WTC11 (cell line): ENCODE data around the gene ATMIN. TPM values are rescaled to one million over a fixed set of nuclear protein-coding genes. Genes with fewer than 3 reads are reported as not detected.

Source experiments
- ATAC-seq: fragments of 200-7000 bp; cut with Tn5 transposase; 2 replicates; pipeline ENCODE4 v1.10.0; 2021; ENCODE audit warnings: mild to moderate bottlenecking, moderate library complexity
- CTCF ChIA-PET: fragments of 300-600 bp; sonication (Branson Sonifier 250); formaldehyde crosslinking; loops from one replicate; lab custom pipeline; 2021; ENCODE audit warnings: antibody characterized with exemption; lab: Charles Lee
- POLR2A ChIA-PET: fragments of 350-600 bp; sonication (Branson Sonifier 250); formaldehyde crosslinking; loops from one replicate; lab custom pipeline; 2021; ENCODE audit warnings: antibody characterized with exemption; lab: Charles Lee
- DNase-seq: peaks from one replicate; pipeline ENCODE4 v3.0.0; 2021; ENCODE audit warnings: low spot score
- H3K27ac Mint-ChIP-seq: 2 replicates; pipeline ENCODE4 v1.8.0; 2021; ENCODE audit warnings: mixed read lengths
- H3K27me3 Mint-ChIP-seq: 2 replicates; pipeline ENCODE4 v1.8.0; 2021; ENCODE audit warnings: low read depth, mild to moderate bottlenecking, moderate library complexity, mixed read lengths
- H3K36me3 Mint-ChIP-seq: 2 replicates; pipeline ENCODE4 v1.8.0; 2021; ENCODE audit warnings: mixed read lengths
- H3K4me1 Mint-ChIP-seq: 2 replicates; pipeline ENCODE4 v1.8.0; 2022; ENCODE audit warnings: mixed read lengths
- H3K4me3 Mint-ChIP-seq: 2 replicates; pipeline ENCODE4 v1.8.0; 2021; ENCODE audit warnings: mild to moderate bottlenecking, moderate library complexity, mixed read lengths
- H3K9me3 Mint-ChIP-seq: 2 replicates; pipeline ENCODE4 v1.8.0; 2021; ENCODE audit warnings: mixed read lengths
- CREB1 ChIP-seq: sonication (generic); formaldehyde crosslinking; IDR thresholded peaks from 2 replicates; pipeline ENCODE4 v1.8.0; 2023; ENCODE audit warnings: mild to moderate bottlenecking, missing genetic modification reagents
- ESRRA ChIP-seq: sonication (generic); formaldehyde crosslinking; IDR thresholded peaks from 2 replicates; pipeline ENCODE4 v1.8.1; 2022; ENCODE audit warnings: mild to moderate bottlenecking, missing genetic modification reagents, borderline replicate concordance
- ETV6 ChIP-seq: sonication (generic); formaldehyde crosslinking; IDR thresholded peaks from 2 replicates; pipeline ENCODE4 v1.8.1; 2022; ENCODE audit warnings: mild to moderate bottlenecking, missing genetic modification reagents
- FOXJ3 ChIP-seq: sonication (generic); formaldehyde crosslinking; IDR thresholded peaks from 2 replicates; pipeline ENCODE4 v1.9.0; 2021; ENCODE audit warnings: missing genetic modification reagents, mild to moderate bottlenecking, borderline replicate concordance
- FOXK1 ChIP-seq: sonication (generic); formaldehyde crosslinking; IDR thresholded peaks from 2 replicates; pipeline ENCODE4 v1.8.0; 2022; ENCODE audit warnings: mild to moderate bottlenecking, moderate library complexity, missing genetic modification reagents
- FOXP1 ChIP-seq: sonication (generic); formaldehyde crosslinking; IDR thresholded peaks from 2 replicates; pipeline ENCODE4 v1.8.0; 2022; ENCODE audit warnings: missing genetic modification reagents, mild to moderate bottlenecking, moderate library complexity, borderline replicate concordance
- NFATC4 ChIP-seq: fragments of 250-450 bp; sonication (Bioruptor Pico); IDR thresholded peaks from 2 replicates; pipeline ENCODE4 v1.9.0; 2021; ENCODE audit warnings: mild to moderate bottlenecking
- NR3C1 ChIP-seq: sonication (generic); formaldehyde crosslinking; conservative IDR thresholded peaks from 2 replicates; pipeline ENCODE4 v1.8.1; 2023; ENCODE audit warnings: low read depth, mild to moderate bottlenecking, missing genetic modification reagents
- ZNF396 ChIP-seq: fragments of 250-450 bp; sonication (Bioruptor Pico); IDR thresholded peaks from 2 replicates; pipeline ENCODE4 v1.8.0; 2021; ENCODE audit warnings: mild to moderate bottlenecking, moderate library complexity, borderline replicate concordance
- total RNA-seq: library from RNA; stranded (reverse); gene quantifications from 3 replicates; pipeline ENCODE4 v1.2.3, GENCODE V29; 2021
- TF ChIP-seq, protein P1 (sequence below): sonication (generic); formaldehyde crosslinking; IDR thresholded peaks from 2 replicates; pipeline ENCODE4 v1.8.1; 2022; ENCODE audit warnings: mild to moderate bottlenecking, moderate library complexity, missing genetic modification reagents
- TF ChIP-seq, protein P2 (sequence below): sonication (generic); formaldehyde crosslinking; IDR thresholded peaks from 2 replicates; pipeline ENCODE4 v1.8.0; 2022; ENCODE audit warnings: missing genetic modification reagents
- TF ChIP-seq, protein P3 (sequence below): sonication (generic); formaldehyde crosslinking; IDR thresholded peaks from 2 replicates; pipeline ENCODE4 v1.8.0; 2023; ENCODE audit warnings: missing genetic modification reagents, mild to moderate bottlenecking, borderline replicate concordance
- TF ChIP-seq, protein P4 (sequence below): fragments of 250-450 bp; sonication (Bioruptor Pico); IDR thresholded peaks from 2 replicates; pipeline ENCODE4 v1.9.0; 2021; ENCODE audit warnings: mild to moderate bottlenecking, borderline replicate concordance
- TF ChIP-seq, protein P5 (sequence below): fragments of 250-450 bp; sonication (Bioruptor Pico); IDR thresholded peaks from 2 replicates; pipeline ENCODE4 v2.1.2; 2022; ENCODE audit warnings: mild to moderate bottlenecking, moderate library complexity
- TF ChIP-seq, protein P6 (sequence below): sonication (generic); formaldehyde crosslinking; IDR thresholded peaks from 2 replicates; pipeline ENCODE4 v1.8.0; 2023; ENCODE audit warnings: missing genetic modification reagents

The ATMIN gene
- total RNA-seq, 1 experiment from 2014 or later = 43.1 TPM

DNA sequence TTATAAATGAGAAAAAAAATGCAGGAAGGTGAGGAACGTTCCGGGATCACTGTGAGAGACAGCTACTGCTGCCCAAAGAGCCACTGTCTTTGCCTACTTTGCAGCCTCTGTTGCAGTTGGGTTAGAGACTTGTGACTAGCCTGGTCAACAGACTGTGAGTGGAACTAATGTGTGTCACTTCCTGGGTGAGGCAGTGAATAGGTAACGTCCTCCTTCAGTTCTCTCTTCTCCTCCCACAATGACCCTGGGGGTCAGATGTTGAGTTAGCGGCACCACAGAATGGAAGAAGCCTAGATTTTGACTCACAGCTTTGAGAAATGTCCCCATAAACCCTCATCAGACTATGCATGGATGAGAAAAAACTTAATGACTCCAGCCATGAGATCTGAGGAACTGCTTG lies 36.2 kb downstream of the ATMIN start:
- H3K27me3 Mint-ChIP-seq = no peaks in the 10 kb centered on the region; the same call in 1 of the 2 replicates
- POLR2A ChIA-PET = no interaction called here
- H3K4me1 Mint-ChIP-seq = peaks cover 17% of the 10 kb centered on the region
- H3K9me3 Mint-ChIP-seq = no peaks in the 10 kb centered on the region
- no peak overlapping the region for H3K4me3 Mint-ChIP-seq
- TF ChIP-seq FOXJ3 (no peak), NR3C1 (CRISPR knock-in tag) (no peak), CREB1 (CRISPR knock-in tag) (no peak), ESRRA (CRISPR knock-in tag) (no peak), ETV6 (no peak), FOXP1 (CRISPR knock-in tag) (no peak), FOXK1 (no peak), ZNF396 (no peak), NFATC4 (CRISPR knock-in tag) (no peak)
- TF ChIP-seq, protein P1, sequence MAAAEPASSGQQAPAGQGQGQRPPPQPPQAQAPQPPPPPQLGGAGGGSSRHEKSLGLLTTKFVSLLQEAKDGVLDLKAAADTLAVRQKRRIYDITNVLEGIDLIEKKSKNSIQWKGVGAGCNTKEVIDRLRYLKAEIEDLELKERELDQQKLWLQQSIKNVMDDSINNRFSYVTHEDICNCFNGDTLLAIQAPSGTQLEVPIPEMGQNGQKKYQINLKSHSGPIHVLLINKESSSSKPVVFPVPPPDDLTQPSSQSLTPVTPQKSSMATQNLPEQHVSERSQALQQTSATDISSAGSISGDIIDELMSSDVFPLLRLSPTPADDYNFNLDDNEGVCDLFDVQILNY (CRISPR knock-in tag) = no peak
- TF ChIP-seq, protein P2, sequence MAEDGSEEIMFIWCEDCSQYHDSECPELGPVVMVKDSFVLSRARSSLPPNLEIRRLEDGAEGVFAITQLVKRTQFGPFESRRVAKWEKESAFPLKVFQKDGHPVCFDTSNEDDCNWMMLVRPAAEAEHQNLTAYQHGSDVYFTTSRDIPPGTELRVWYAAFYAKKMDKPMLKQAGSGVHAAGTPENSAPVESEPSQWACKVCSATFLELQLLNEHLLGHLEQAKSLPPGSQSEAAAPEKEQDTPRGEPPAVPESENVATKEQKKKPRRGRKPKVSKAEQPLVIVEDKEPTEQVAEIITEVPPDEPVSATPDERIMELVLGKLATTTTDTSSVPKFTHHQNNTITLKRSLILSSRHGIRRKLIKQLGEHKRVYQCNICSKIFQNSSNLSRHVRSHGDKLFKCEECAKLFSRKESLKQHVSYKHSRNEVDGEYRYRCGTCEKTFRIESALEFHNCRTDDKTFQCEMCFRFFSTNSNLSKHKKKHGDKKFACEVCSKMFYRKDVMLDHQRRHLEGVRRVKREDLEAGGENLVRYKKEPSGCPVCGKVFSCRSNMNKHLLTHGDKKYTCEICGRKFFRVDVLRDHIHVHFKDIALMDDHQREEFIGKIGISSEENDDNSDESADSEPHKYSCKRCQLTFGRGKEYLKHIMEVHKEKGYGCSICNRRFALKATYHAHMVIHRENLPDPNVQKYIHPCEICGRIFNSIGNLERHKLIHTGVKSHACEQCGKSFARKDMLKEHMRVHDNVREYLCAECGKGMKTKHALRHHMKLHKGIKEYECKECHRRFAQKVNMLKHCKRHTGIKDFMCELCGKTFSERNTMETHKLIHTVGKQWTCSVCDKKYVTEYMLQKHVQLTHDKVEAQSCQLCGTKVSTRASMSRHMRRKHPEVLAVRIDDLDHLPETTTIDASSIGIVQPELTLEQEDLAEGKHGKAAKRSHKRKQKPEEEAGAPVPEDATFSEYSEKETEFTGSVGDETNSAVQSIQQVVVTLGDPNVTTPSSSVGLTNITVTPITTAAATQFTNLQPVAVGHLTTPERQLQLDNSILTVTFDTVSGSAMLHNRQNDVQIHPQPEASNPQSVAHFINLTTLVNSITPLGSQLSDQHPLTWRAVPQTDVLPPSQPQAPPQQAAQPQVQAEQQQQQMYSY (CRISPR knock-in tag) = no peak
- TF ChIP-seq, protein P3, sequence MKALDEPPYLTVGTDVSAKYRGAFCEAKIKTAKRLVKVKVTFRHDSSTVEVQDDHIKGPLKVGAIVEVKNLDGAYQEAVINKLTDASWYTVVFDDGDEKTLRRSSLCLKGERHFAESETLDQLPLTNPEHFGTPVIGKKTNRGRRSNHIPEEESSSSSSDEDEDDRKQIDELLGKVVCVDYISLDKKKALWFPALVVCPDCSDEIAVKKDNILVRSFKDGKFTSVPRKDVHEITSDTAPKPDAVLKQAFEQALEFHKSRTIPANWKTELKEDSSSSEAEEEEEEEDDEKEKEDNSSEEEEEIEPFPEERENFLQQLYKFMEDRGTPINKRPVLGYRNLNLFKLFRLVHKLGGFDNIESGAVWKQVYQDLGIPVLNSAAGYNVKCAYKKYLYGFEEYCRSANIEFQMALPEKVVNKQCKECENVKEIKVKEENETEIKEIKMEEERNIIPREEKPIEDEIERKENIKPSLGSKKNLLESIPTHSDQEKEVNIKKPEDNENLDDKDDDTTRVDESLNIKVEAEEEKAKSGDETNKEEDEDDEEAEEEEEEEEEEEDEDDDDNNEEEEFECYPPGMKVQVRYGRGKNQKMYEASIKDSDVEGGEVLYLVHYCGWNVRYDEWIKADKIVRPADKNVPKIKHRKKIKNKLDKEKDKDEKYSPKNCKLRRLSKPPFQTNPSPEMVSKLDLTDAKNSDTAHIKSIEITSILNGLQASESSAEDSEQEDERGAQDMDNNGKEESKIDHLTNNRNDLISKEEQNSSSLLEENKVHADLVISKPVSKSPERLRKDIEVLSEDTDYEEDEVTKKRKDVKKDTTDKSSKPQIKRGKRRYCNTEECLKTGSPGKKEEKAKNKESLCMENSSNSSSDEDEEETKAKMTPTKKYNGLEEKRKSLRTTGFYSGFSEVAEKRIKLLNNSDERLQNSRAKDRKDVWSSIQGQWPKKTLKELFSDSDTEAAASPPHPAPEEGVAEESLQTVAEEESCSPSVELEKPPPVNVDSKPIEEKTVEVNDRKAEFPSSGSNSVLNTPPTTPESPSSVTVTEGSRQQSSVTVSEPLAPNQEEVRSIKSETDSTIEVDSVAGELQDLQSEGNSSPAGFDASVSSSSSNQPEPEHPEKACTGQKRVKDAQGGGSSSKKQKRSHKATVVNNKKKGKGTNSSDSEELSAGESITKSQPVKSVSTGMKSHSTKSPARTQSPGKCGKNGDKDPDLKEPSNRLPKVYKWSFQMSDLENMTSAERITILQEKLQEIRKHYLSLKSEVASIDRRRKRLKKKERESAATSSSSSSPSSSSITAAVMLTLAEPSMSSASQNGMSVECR = no peak
- TF ChIP-seq, protein P4, sequence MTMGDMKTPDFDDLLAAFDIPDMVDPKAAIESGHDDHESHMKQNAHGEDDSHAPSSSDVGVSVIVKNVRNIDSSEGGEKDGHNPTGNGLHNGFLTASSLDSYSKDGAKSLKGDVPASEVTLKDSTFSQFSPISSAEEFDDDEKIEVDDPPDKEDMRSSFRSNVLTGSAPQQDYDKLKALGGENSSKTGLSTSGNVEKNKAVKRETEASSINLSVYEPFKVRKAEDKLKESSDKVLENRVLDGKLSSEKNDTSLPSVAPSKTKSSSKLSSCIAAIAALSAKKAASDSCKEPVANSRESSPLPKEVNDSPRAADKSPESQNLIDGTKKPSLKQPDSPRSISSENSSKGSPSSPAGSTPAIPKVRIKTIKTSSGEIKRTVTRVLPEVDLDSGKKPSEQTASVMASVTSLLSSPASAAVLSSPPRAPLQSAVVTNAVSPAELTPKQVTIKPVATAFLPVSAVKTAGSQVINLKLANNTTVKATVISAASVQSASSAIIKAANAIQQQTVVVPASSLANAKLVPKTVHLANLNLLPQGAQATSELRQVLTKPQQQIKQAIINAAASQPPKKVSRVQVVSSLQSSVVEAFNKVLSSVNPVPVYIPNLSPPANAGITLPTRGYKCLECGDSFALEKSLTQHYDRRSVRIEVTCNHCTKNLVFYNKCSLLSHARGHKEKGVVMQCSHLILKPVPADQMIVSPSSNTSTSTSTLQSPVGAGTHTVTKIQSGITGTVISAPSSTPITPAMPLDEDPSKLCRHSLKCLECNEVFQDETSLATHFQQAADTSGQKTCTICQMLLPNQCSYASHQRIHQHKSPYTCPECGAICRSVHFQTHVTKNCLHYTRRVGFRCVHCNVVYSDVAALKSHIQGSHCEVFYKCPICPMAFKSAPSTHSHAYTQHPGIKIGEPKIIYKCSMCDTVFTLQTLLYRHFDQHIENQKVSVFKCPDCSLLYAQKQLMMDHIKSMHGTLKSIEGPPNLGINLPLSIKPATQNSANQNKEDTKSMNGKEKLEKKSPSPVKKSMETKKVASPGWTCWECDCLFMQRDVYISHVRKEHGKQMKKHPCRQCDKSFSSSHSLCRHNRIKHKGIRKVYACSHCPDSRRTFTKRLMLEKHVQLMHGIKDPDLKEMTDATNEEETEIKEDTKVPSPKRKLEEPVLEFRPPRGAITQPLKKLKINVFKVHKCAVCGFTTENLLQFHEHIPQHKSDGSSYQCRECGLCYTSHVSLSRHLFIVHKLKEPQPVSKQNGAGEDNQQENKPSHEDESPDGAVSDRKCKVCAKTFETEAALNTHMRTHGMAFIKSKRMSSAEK (CRISPR knock-in tag) = no peak
- TF ChIP-seq, protein P5, sequence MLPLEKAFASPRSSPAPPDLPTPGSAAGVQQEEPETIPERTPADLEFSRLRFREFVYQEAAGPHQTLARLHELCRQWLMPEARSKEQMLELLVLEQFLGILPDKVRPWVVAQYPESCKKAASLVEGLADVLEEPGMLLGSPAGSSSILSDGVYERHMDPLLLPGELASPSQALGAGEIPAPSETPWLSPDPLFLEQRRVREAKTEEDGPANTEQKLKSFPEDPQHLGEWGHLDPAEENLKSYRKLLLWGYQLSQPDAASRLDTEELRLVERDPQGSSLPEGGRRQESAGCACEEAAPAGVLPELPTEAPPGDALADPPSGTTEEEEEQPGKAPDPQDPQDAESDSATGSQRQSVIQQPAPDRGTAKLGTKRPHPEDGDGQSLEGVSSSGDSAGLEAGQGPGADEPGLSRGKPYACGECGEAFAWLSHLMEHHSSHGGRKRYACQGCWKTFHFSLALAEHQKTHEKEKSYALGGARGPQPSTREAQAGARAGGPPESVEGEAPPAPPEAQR = no peak
- TF ChIP-seq, protein P6, sequence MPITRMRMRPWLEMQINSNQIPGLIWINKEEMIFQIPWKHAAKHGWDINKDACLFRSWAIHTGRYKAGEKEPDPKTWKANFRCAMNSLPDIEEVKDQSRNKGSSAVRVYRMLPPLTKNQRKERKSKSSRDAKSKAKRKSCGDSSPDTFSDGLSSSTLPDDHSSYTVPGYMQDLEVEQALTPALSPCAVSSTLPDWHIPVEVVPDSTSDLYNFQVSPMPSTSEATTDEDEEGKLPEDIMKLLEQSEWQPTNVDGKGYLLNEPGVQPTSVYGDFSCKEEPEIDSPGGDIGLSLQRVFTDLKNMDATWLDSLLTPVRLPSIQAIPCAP = no peak
- CTCF ChIA-PET = no interaction called here
- no peak for DNase-seq
- 0 out of 2 replicates have a peak overlapping the region, but pooled peaks have one; percentile 3 for H3K27ac Mint-ChIP-seq
- ATAC-seq = no peak
- H3K36me3 Mint-ChIP-seq = no peaks in the 10 kb centered on the region
